Keratinocyte (primary cell): ENCODE measurements around the gene WDR7. TPM values are rescaled to one million over a fixed set of nuclear protein-coding genes. Genes with fewer than 3 reads are reported as not detected.

ENCODE experiments used
- DNase-seq: peaks from one replicate; pipeline ENCODE4 v3.0.0-alpha.2; 2011; ENCODE audit warnings: low read depth, missing footprints, low spot score
- FAIRE-seq: peaks from 2 replicates; lab custom pipeline; 2011; peaks lifted over from hg19 to GRCh38; lab: Jason Lieb, UNC
- H2AFZ ChIP-seq: 2 replicates; pipeline ENCODE4 v1.6.0; 2012; ENCODE audit warnings: low read length, control low read depth, inconsistent platforms; ENCODE audit not compliant: control insufficient read depth
- H3K27ac ChIP-seq: 2 replicates; pipeline ENCODE4 v1.5.1; 2011; ENCODE audit warnings: low read length; ENCODE audit not compliant: control insufficient read depth, insufficient read depth
- H3K27me3 ChIP-seq: 3 replicates; pipeline ENCODE4 v1.6.0; 2011; ENCODE audit warnings: low read length; ENCODE audit not compliant: control insufficient read depth, insufficient read depth; ENCODE audit errors: extremely low read depth
- H3K36me3 ChIP-seq, 2 experiments: 2 replicates in 1 of 2; 3 replicates in 1 of 2; pipeline ENCODE4 v1.5.1; 2011; ENCODE audit warnings: low read length in 2 of 2, mild to moderate bottlenecking in 1 of 2; ENCODE audit not compliant: control insufficient read depth in 2 of 2, insufficient read depth in 2 of 2; ENCODE audit errors: extremely low read depth in 1 of 2
- H3K4me1 ChIP-seq: 3 replicates; pipeline ENCODE4 v1.5.1; 2011; ENCODE audit warnings: low read length; ENCODE audit not compliant: control insufficient read depth, insufficient read depth; ENCODE audit errors: extremely low read depth
- H3K4me2 ChIP-seq: 3 replicates; pipeline ENCODE4 v1.6.0; 2011; ENCODE audit warnings: low read depth, low read length; ENCODE audit not compliant: control insufficient read depth, insufficient read depth; ENCODE audit errors: extremely low read depth
- H3K4me3 ChIP-seq, 3 experiments: fragments of 200-600 bp in 1 of 3; sonication (generic) in 1 of 3; 2 replicates in 2 of 3; 3 replicates in 1 of 3; pipeline ENCODE4 v1.5.1; 2011 to 2016; ENCODE audit warnings: low read length in 3 of 3, mild to moderate bottlenecking in 3 of 3, control low read depth in 2 of 3, inconsistent platforms in 1 of 3, low read depth in 1 of 3, mixed read lengths in 1 of 3, mixed run types in 1 of 3, moderate library complexity in 1 of 3; ENCODE audit not compliant: control insufficient read depth in 2 of 3, insufficient read depth in 2 of 3; ENCODE audit errors: extremely low read depth in 1 of 3
- H3K79me2 ChIP-seq: 2 replicates; pipeline ENCODE4 v1.6.0; 2012; ENCODE audit warnings: low read length; ENCODE audit not compliant: control insufficient read depth, insufficient read depth
- H3K9ac ChIP-seq: 3 replicates; pipeline ENCODE4 v1.6.0; 2011; ENCODE audit warnings: low read length; ENCODE audit not compliant: control insufficient read depth, insufficient read depth; ENCODE audit errors: extremely low read depth
- H3K9me1 ChIP-seq: 3 replicates; pipeline ENCODE4 v1.6.0; 2011; ENCODE audit warnings: low read length; ENCODE audit not compliant: control insufficient read depth, insufficient read depth; ENCODE audit errors: extremely low read depth
- H3K9me3 ChIP-seq: 2 replicates; pipeline ENCODE4 v1.5.1; 2012; ENCODE audit warnings: low read depth, low read length; ENCODE audit not compliant: control insufficient read depth
- H4K20me1 ChIP-seq: 3 replicates; pipeline ENCODE4 v1.6.0; 2011; ENCODE audit warnings: low read length; ENCODE audit not compliant: control insufficient read depth, insufficient read depth; ENCODE audit errors: extremely low read depth
- CTCF ChIP-seq, 3 experiments: IDR thresholded peaks in 1 of 3; conservative IDR thresholded peaks in 1 of 3; optimal IDR thresholded peaks in 1 of 3; 2 replicates in 2 of 3; 3 replicates in 1 of 3; pipeline versions ENCODE3 to v1.5.1; 2011; ENCODE audit warnings: low read length in 3 of 3, mild to moderate bottlenecking in 3 of 3, moderate library complexity in 2 of 3, control low read depth in 1 of 3, inconsistent platforms in 1 of 3; ENCODE audit not compliant: insufficient read depth in 2 of 3; ENCODE audit errors: extremely low read depth in 1 of 3
- EZH2 ChIP-seq: IDR thresholded peaks from one replicate; pipeline ENCODE4 v1.6.1; 2012; ENCODE audit warnings: inconsistent platforms, mild to moderate bottlenecking, low read length, moderate library complexity
- dilution Hi-C: fragments of 300-500 bp; cut with MboI; formaldehyde crosslinking; loops from one replicate; pipeline ENCODE4 v1.7.0; 2020; ENCODE audit warnings: low sequenced_read_pairs; ENCODE audit not compliant: extremely low pct_ligation_motif_present
- polyA plus RNA-seq, 5 experiments: library from polyadenylated mRNA; depleted of rRNA in 3 of 5; stranded (reverse) in 3 of 5; stranded (forward) in 1 of 5; unstranded in 1 of 5; fragments of >200 nt; gene quantifications; 1 replicate in 1 of 5; 2 replicates in 3 of 5; 3 replicates in 1 of 5; pipeline versions ENCODE4 v1.2.1 to v1.2.3, GENCODE V29; 2011 to 2012; ENCODE audit warnings: missing spikeins in 2 of 5, low read depth in 1 of 5, low replicate concordance in 1 of 5

Gene WDR7
- polyA plus RNA-seq, 1 donor (not counting 4 experiments of a cell fraction or from before 2014, with no cell fraction given) = 6.9 TPM

- no peak overlapping the region for H3K9ac ChIP-seq
- no peak for DNase-seq
- no peaks in the 10 kb centered on the region for H3K36me3 ChIP-seq
- no peak overlapping the region for H3K27ac ChIP-seq
- no peaks in the 10 kb centered on the region for H3K9me3 ChIP-seq
- peaks cover 4% of the 10 kb centered on the region for H3K4me1 ChIP-seq
- dilution Hi-C loops = no loop called here
- H3K9me1 ChIP-seq = no peaks in the 10 kb centered on the region
- peaks cover under 1% of the 10 kb centered on the region for H3K79me2 ChIP-seq
- no peak overlapping the region for H2AFZ ChIP-seq
- no peak for FAIRE-seq
- H4K20me1 ChIP-seq = no peaks in the 10 kb centered on the region
- no peaks in the 10 kb centered on the region for H3K27me3 ChIP-seq
- H3K4me3 ChIP-seq = no peak overlapping the region
- no peak overlapping the region for H3K4me2 ChIP-seq
- TF ChIP-seq EZH2 (no peak), CTCF (optimal IDR thresholded peaks at IDR 0.05 in 1 of 3, IDR thresholded peaks at IDR 0.05 in 1 of 3, conservative IDR thresholded peaks at IDR 0.05 in 1 of 3; ENCODE audit: extremely low read depth in 1 of 3, insufficient read depth in 2 of 3, low read length in 3 of 3) (no peak)
Measured at GRCh38 chr18:56643381-56643780, 7.8 kb upstream of the WDR7 start.

GRCh38 chr18:56645415-56646016 is 5.6 kb upstream of the WDR7 start:
- Histone ChIP-seq H3K79me2 (no peaks in the 10 kb centered on the region), H2AFZ (no peak overlapping the region), H3K4me2 (no peak overlapping the region), H3K27me3 (no peaks in the 10 kb centered on the region), H3K9me1 (no peaks in the 10 kb centered on the region), H3K9me3 (no peaks in the 10 kb centered on the region), H3K27ac (no peak overlapping the region), H3K36me3 (no peaks in the 10 kb centered on the region), H4K20me1 (no peaks in the 10 kb centered on the region), H3K4me3 (no peak overlapping the region), H3K4me1 (no peaks in the 10 kb centered on the region), H3K9ac (no peak overlapping the region)
- dilution Hi-C loops = no loop called here
- FAIRE-seq (no peak), DNase-seq (no peak)
- TF ChIP-seq EZH2 (no peak), CTCF (optimal IDR thresholded peaks at IDR 0.05 in 1 of 3, IDR thresholded peaks at IDR 0.05 in 1 of 3, conservative IDR thresholded peaks at IDR 0.05 in 1 of 3; ENCODE audit: extremely low read depth in 1 of 3, insufficient read depth in 2 of 3, low read length in 3 of 3) (peak in 2 of 3 experiments; percentile 36 to 44)
